GM12875 (cell line): ENCODE results near the gene LHFPL6.

Source experiments
- H3K4me3 ChIP-seq: one replicate; pipeline ENCODE4 v1.5.1; 2011; ENCODE audit warnings: low read depth, low read length, control low read depth
- TF ChIP-seq, protein P1 (sequence below): IDR thresholded peaks from 2 replicates; pipeline ENCODE4 v1.5.1; 2011; ENCODE audit warnings: low read depth, mild to moderate bottlenecking, control low read depth, inconsistent platforms, low read length, moderate library complexity, borderline replicate concordance; ENCODE audit not compliant: insufficient read depth

The LHFPL6 gene

DNA sequence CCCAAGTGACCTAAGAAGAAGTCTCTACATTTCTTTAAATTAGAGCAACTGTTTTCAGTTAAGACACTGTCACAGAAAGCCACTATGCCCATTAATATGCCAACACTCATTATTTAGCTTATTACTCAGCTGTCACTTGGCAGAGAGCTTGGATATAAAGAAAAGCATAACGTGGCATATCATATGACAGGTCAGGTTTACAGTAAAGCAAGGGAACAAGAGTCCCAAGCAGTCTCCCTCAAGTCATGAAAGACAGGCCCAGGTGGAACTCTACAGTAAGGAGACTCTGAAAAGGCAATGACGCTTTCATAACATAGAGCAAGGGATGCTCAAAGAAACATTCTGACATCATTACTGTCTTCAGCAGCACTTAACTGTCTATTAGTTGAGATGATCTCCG is 6.3 kb downstream of the LHFPL6 start:
- TF ChIP-seq, protein P1, sequence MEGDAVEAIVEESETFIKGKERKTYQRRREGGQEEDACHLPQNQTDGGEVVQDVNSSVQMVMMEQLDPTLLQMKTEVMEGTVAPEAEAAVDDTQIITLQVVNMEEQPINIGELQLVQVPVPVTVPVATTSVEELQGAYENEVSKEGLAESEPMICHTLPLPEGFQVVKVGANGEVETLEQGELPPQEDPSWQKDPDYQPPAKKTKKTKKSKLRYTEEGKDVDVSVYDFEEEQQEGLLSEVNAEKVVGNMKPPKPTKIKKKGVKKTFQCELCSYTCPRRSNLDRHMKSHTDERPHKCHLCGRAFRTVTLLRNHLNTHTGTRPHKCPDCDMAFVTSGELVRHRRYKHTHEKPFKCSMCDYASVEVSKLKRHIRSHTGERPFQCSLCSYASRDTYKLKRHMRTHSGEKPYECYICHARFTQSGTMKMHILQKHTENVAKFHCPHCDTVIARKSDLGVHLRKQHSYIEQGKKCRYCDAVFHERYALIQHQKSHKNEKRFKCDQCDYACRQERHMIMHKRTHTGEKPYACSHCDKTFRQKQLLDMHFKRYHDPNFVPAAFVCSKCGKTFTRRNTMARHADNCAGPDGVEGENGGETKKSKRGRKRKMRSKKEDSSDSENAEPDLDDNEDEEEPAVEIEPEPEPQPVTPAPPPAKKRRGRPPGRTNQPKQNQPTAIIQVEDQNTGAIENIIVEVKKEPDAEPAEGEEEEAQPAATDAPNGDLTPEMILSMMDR: no peak
- H3K4me3 ChIP-seq: no peak overlapping the region

GRCh38 chr13:39596176-39596575 is 6.8 kb downstream of the LHFPL6 start:
- TF ChIP-seq, protein P1: no peak

DNA sequence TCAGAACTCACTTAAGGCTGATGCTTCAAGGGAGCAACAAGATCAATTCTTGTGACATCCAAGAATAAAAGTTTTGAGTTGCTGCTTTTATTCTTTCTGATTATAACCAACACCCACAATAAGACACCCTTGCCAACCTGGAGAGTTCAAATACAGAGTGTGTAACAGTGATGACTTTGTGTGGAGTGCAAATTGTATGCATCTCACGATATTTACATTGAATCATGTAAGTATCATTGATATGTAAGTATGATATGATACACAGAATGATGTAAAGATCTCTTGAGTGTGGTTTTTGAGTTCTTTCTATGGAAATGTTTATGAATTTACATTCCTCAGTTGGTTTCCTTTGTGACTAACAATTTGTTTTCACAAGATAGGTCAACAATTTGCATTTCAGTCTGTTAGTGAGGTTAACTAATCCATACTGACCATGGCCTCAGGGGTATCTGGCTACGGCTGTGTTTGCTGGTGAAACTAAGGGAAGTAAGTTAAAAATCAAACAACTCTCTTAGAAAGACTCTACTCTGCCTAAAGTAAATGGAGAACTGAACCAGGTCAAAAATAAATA is 12.4 kb downstream of the LHFPL6 start:
- H3K4me3 ChIP-seq: no peak overlapping the region
- TF ChIP-seq, protein P1: no peak

More at GRCh38 chr13:39596176-39596575, 6.8 kb downstream of the LHFPL6 start:
- H3K4me3 ChIP-seq: no peak overlapping the region

GRCh38 chr13:39588384-39588783 is 14.6 kb downstream of the LHFPL6 start:
- TF ChIP-seq, protein P1: no peak
- no peak overlapping the region for H3K4me3 ChIP-seq

- TF ChIP-seq, protein P1: no peak
- H3K4me3 ChIP-seq: no peak overlapping the region
Observed at GRCh38 chr13:39587939-39588338, 15.1 kb downstream of the LHFPL6 start.

GRCh38 chr13:39586958-39587605 is 15.9 kb downstream of the LHFPL6 start:
- TF ChIP-seq, protein P1: no peak
- no peak overlapping the region for H3K4me3 ChIP-seq

DNA sequence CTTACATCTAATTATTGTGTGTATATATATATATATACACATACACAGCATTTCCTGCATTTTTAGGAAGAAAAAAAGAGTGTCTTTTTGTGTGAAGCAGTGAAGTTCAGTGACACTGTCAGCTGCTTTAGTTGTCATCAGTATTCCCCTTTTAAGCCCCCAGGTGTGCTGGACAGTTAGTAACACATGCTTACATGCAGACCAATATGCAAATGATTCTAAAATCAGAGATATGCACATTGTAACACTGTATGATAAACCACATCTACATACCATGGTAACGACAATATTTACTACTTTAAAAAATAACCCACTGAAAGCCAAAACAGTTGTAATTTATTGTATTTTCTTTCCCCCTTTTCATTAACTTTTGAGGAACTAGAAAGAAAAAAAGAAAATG is 16.8 kb downstream of the LHFPL6 start:
- TF ChIP-seq, protein P1: no peak
- no peak overlapping the region for H3K4me3 ChIP-seq
